ENCODE data around the gene TBL3. TPM values are rescaled to one million over a fixed set of nuclear protein-coding genes. Genes with fewer than 3 reads are reported as not detected.

Gene TBL3
- total and polyA plus RNA-seq, 2 of the 8 experiments (the other 6 are each of a cell fraction or from before 2014, with no cell fraction given) = 65.8 to 137 TPM

DNA sequence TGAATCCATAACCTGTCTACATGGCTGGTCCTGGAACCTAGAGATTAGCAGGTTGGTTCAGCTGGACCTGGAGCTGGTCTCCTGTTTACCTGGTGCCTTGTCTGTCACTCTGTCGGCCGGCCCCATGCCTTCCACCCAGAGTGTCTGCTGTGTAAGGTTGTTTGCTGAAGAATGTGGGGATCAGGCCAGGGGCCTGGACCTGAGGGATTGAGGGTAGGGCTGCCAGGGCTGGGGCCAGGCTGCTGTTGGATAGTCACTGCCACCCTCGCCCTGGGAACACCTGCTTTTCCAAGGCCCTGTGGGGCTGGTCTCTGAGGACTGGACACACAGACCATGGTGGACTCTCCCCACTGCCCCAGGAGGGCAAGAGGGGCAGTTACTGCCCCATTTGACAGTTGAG is 56.3 kb downstream of the TBL3 start (continued):
- TF ChIP-seq, protein P1, sequence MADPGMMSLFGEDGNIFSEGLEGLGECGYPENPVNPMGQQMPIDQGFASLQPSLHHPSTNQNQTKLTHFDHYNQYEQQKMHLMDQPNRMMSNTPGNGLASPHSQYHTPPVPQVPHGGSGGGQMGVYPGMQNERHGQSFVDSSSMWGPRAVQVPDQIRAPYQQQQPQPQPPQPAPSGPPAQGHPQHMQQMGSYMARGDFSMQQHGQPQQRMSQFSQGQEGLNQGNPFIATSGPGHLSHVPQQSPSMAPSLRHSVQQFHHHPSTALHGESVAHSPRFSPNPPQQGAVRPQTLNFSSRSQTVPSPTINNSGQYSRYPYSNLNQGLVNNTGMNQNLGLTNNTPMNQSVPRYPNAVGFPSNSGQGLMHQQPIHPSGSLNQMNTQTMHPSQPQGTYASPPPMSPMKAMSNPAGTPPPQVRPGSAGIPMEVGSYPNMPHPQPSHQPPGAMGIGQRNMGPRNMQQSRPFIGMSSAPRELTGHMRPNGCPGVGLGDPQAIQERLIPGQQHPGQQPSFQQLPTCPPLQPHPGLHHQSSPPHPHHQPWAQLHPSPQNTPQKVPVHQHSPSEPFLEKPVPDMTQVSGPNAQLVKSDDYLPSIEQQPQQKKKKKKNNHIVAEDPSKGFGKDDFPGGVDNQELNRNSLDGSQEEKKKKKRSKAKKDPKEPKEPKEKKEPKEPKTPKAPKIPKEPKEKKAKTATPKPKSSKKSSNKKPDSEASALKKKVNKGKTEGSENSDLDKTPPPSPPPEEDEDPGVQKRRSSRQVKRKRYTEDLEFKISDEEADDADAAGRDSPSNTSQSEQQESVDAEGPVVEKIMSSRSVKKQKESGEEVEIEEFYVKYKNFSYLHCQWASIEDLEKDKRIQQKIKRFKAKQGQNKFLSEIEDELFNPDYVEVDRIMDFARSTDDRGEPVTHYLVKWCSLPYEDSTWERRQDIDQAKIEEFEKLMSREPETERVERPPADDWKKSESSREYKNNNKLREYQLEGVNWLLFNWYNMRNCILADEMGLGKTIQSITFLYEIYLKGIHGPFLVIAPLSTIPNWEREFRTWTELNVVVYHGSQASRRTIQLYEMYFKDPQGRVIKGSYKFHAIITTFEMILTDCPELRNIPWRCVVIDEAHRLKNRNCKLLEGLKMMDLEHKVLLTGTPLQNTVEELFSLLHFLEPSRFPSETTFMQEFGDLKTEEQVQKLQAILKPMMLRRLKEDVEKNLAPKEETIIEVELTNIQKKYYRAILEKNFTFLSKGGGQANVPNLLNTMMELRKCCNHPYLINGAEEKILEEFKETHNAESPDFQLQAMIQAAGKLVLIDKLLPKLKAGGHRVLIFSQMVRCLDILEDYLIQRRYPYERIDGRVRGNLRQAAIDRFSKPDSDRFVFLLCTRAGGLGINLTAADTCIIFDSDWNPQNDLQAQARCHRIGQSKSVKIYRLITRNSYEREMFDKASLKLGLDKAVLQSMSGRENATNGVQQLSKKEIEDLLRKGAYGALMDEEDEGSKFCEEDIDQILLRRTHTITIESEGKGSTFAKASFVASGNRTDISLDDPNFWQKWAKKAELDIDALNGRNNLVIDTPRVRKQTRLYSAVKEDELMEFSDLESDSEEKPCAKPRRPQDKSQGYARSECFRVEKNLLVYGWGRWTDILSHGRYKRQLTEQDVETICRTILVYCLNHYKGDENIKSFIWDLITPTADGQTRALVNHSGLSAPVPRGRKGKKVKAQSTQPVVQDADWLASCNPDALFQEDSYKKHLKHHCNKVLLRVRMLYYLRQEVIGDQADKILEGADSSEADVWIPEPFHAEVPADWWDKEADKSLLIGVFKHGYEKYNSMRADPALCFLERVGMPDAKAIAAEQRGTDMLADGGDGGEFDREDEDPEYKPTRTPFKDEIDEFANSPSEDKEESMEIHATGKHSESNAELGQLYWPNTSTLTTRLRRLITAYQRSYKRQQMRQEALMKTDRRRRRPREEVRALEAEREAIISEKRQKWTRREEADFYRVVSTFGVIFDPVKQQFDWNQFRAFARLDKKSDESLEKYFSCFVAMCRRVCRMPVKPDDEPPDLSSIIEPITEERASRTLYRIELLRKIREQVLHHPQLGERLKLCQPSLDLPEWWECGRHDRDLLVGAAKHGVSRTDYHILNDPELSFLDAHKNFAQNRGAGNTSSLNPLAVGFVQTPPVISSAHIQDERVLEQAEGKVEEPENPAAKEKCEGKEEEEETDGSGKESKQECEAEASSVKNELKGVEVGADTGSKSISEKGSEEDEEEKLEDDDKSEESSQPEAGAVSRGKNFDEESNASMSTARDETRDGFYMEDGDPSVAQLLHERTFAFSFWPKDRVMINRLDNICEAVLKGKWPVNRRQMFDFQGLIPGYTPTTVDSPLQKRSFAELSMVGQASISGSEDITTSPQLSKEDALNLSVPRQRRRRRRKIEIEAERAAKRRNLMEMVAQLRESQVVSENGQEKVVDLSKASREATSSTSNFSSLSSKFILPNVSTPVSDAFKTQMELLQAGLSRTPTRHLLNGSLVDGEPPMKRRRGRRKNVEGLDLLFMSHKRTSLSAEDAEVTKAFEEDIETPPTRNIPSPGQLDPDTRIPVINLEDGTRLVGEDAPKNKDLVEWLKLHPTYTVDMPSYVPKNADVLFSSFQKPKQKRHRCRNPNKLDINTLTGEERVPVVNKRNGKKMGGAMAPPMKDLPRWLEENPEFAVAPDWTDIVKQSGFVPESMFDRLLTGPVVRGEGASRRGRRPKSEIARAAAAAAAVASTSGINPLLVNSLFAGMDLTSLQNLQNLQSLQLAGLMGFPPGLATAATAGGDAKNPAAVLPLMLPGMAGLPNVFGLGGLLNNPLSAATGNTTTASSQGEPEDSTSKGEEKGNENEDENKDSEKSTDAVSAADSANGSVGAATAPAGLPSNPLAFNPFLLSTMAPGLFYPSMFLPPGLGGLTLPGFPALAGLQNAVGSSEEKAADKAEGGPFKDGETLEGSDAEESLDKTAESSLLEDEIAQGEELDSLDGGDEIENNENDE (IDR thresholded peaks at IDR 0.05; ENCODE audit: insufficient replicate concordance, low read length) = no peak
- TF ChIP-seq SIN3A (conservative IDR thresholded peaks at IDR 0.05 in 1 of 2, IDR thresholded peaks at IDR 0.05 in 1 of 2; ENCODE audit: low read depth in 1 of 2, low read length in 2 of 2) = no peak
- no peak for TF ChIP-seq EP300 (IDR thresholded peaks at IDR 0.05; ENCODE audit: borderline replicate concordance in 1 of 2, low read depth in 2 of 2, low read length in 2 of 2)
- TF ChIP-seq EGR1 (IDR thresholded peaks at IDR 0.05; ENCODE audit: borderline replicate concordance, low read depth, low read length) = no peak
- no peak for TF ChIP-seq SRF (IDR thresholded peaks at IDR 0.05; ENCODE audit: low read depth, low read length)

All from H1 (cell line).